SK-N-SH treated with all-trans-retinoic acid at 6 μM for 48 hours (cell line): ENCODE data around the gene GIMAP1.

Experiments
- ATAC-seq: fragments of 200-7000 bp; cut with Tn5 transposase; 3 replicates; pipeline ENCODE4 v1.9.1; 2020; ENCODE audit warnings: mild to moderate bottlenecking, moderate library complexity
- ARNTL ChIP-seq: fragments of 450-650 bp; formaldehyde crosslinking; IDR thresholded peaks from 2 replicates; pipeline ENCODE4 v1.5.0; 2020; ENCODE audit warnings: low read depth, mild to moderate bottlenecking, moderate library complexity, borderline replicate concordance
- BACH2 ChIP-seq: fragments of 250-450 bp; sonication (Bioruptor Pico); IDR thresholded peaks from 2 replicates; pipeline ENCODE4 v1.9.0; 2021; ENCODE audit warnings: mild to moderate bottlenecking, borderline replicate concordance
- CSDC2 ChIP-seq: fragments of 250-450 bp; sonication (Bioruptor Pico); IDR thresholded peaks from 2 replicates; pipeline ENCODE4 v1.5.0; 2020; ENCODE audit warnings: mild to moderate bottlenecking, moderate library complexity
- ESRRG ChIP-seq: fragments of 250-450 bp; sonication (Bioruptor Pico); IDR thresholded peaks from 2 replicates; pipeline ENCODE4 v1.6.1; 2021; ENCODE audit warnings: mild to moderate bottlenecking
- GLIS3 ChIP-seq: fragments of 250-450 bp; sonication (Bioruptor Pico); IDR thresholded peaks from 2 replicates; pipeline ENCODE4 v1.5.0; 2020; ENCODE audit warnings: mild to moderate bottlenecking, moderate library complexity
- ISL1 ChIP-seq: fragments of 250-450 bp; sonication (Bioruptor Pico); IDR thresholded peaks from 2 replicates; pipeline ENCODE4 v2.1.2; 2022; ENCODE audit warnings: mild to moderate bottlenecking, moderate library complexity
- OSR1 ChIP-seq: fragments of 250-450 bp; sonication (Bioruptor Pico); IDR thresholded peaks from 2 replicates; pipeline ENCODE4 v1.8.0; 2022; ENCODE audit warnings: moderate library complexity, mild to moderate bottlenecking, inconsistent platforms
- RARB ChIP-seq: fragments of 250-450 bp; sonication (Bioruptor Pico); IDR thresholded peaks from 2 replicates; pipeline ENCODE4 v1.8.0; 2021; ENCODE audit warnings: mild to moderate bottlenecking, moderate library complexity
- SNAI2 ChIP-seq: fragments of 250-450 bp; sonication (Bioruptor Pico); IDR thresholded peaks from 2 replicates; pipeline ENCODE4 v1.5.0; 2020; ENCODE audit warnings: mild to moderate bottlenecking, moderate library complexity
- TOX ChIP-seq: fragments of 250-450 bp; sonication (Bioruptor Pico); IDR thresholded peaks from 2 replicates; pipeline ENCODE4 v1.8.0; 2021; ENCODE audit warnings: mild to moderate bottlenecking, moderate library complexity, borderline replicate concordance
- ZC3H10 ChIP-seq: fragments of 250-450 bp; sonication (Bioruptor Pico); IDR thresholded peaks from 2 replicates; pipeline ENCODE4 v1.5.1; 2021; ENCODE audit warnings: mild to moderate bottlenecking, moderate library complexity
- ZFP3 ChIP-seq: fragments of 250-450 bp; sonication (Bioruptor Pico); IDR thresholded peaks from 2 replicates; pipeline ENCODE4 v1.5.0; 2020; ENCODE audit warnings: mild to moderate bottlenecking, moderate library complexity
- ZFP30 ChIP-seq: fragments of 450-650 bp; formaldehyde crosslinking; IDR thresholded peaks from 2 replicates; pipeline ENCODE4 v1.5.0; 2022; ENCODE audit warnings: mild to moderate bottlenecking, moderate library complexity
- ZNF565 ChIP-seq: fragments of 450-650 bp; formaldehyde crosslinking; conservative IDR thresholded peaks from 2 replicates; pipeline ENCODE4 v1.5.0; 2020; ENCODE audit warnings: low read depth, mild to moderate bottlenecking, moderate library complexity
- ZNF70 ChIP-seq: fragments of 450-650 bp; formaldehyde crosslinking; IDR thresholded peaks from 2 replicates; pipeline ENCODE4 v1.5.0; 2020; ENCODE audit warnings: mild to moderate bottlenecking, moderate library complexity
- ZNF8 ChIP-seq: fragments of 450-650 bp; formaldehyde crosslinking; IDR thresholded peaks from 2 replicates; pipeline ENCODE4 v1.5.0; 2020; ENCODE audit warnings: mild to moderate bottlenecking, moderate library complexity
- TF ChIP-seq, protein P1 (sequence below): fragments of 250-450 bp; sonication (Bioruptor Pico); IDR thresholded peaks from 2 replicates; pipeline ENCODE4 v1.8.0; 2021; ENCODE audit warnings: low read depth, mild to moderate bottlenecking, moderate library complexity, borderline replicate concordance
- TF ChIP-seq, protein P2 (sequence below): fragments of 250-450 bp; sonication (Bioruptor Pico); IDR thresholded peaks from 2 replicates; pipeline ENCODE4 v1.5.1; 2020; ENCODE audit warnings: low read depth, mild to moderate bottlenecking, moderate library complexity
- TF ChIP-seq, protein P3 (sequence below): fragments of 250-450 bp; sonication (Bioruptor Pico); IDR thresholded peaks from 2 replicates; pipeline ENCODE4 v1.8.0; 2020; ENCODE audit warnings: mild to moderate bottlenecking, moderate library complexity, borderline replicate concordance
- TF ChIP-seq, protein P4 (sequence below): fragments of 250-450 bp; sonication (Bioruptor Pico); IDR thresholded peaks from 2 replicates; pipeline ENCODE4 v1.5.1; 2021; ENCODE audit warnings: mild to moderate bottlenecking, moderate library complexity
- TF ChIP-seq, protein P5 (sequence below): fragments of 250-450 bp; sonication (Bioruptor Pico); IDR thresholded peaks from 2 replicates; pipeline ENCODE4 v1.5.0; 2020; ENCODE audit warnings: mild to moderate bottlenecking, moderate library complexity

GIMAP1 gene

DNA sequence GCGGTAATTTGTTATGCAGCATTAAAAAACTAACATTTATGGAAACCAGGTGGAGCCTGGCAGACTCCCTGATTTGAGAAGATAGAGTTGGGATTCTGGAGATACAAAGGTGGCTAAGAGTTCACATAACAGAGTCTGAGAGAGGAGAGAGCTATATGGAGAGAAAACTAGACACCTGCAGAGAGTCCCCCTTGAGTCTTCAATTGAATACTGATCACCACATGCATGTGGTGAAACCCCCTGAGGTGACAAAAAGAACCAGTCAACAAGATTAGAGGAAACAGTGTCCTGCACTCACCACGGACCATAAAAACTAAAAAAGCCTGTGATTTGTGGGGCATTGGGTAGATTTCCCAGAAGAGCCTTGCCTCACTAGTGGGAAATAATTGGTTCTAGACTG lies 20.8 kb upstream of the GIMAP1 start:
- ATAC-seq: no peak
- no peak for TF ChIP-seq CSDC2 (CRISPR knock-in tag)
- no peak for TF ChIP-seq ZFP3
- TF ChIP-seq ISL1 (CRISPR knock-in tag): no peak

DNA sequence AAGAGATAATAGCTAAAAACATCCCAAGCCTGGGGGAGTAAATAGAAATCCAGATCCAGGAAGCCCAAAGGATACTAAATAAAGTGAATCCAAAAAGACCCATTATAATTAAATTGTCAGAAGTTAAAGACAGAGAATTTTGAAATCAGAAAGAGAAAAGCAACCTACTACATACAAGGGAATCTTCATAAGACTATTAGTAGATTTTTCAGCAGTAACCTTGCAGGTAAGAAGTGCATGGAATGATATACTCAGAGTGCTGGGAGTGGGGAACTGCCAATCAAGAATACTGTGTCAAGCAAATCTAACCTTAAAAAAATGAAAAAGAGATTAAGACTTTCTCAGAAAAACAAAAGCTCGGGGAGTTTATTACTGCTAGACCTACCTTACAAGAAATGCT lies 13.2 kb upstream of the GIMAP1 start:
- ATAC-seq: no peak
- TF ChIP-seq, protein P1, sequence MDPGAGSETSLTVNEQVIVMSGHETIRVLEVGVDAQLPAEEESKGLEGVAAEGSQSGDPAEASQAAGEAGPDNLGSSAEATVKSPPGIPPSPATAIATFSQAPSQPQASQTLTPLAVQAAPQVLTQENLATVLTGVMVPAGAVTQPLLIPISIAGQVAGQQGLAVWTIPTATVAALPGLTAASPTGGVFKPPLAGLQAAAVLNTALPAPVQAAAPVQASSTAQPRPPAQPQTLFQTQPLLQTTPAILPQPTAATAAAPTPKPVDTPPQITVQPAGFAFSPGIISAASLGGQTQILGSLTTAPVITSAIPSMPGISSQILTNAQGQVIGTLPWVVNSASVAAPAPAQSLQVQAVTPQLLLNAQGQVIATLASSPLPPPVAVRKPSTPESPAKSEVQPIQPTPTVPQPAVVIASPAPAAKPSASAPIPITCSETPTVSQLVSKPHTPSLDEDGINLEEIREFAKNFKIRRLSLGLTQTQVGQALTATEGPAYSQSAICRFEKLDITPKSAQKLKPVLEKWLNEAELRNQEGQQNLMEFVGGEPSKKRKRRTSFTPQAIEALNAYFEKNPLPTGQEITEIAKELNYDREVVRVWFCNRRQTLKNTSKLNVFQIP (CRISPR knock-in tag): no peak
- TF ChIP-seq ZFP30 (CRISPR knock-in tag) (no peak), ESRRG (CRISPR knock-in tag) (no peak), BACH2 (CRISPR knock-in tag) (no peak), ARNTL (CRISPR knock-in tag) (no peak), ZNF70 (no peak), ZC3H10 (CRISPR knock-in tag) (no peak), ZNF8 (CRISPR knock-in tag) (no peak), ISL1 (CRISPR knock-in tag) (no peak), ZNF565 (no peak), TOX (CRISPR knock-in tag) (no peak), GLIS3 (CRISPR knock-in tag) (no peak), OSR1 (CRISPR knock-in tag) (no peak), ZFP3 (no peak)
- TF ChIP-seq, protein P2, sequence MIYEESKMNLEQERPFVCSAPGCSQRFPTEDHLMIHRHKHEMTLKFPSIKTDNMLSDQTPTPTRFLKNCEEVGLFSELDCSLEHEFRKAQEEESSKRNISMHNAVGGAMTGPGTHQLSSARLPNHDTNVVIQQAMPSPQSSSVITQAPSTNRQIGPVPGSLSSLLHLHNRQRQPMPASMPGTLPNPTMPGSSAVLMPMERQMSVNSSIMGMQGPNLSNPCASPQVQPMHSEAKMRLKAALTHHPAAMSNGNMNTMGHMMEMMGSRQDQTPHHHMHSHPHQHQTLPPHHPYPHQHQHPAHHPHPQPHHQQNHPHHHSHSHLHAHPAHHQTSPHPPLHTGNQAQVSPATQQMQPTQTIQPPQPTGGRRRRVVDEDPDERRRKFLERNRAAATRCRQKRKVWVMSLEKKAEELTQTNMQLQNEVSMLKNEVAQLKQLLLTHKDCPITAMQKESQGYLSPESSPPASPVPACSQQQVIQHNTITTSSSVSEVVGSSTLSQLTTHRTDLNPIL (CRISPR knock-in tag): no peak
- TF ChIP-seq, protein P3, sequence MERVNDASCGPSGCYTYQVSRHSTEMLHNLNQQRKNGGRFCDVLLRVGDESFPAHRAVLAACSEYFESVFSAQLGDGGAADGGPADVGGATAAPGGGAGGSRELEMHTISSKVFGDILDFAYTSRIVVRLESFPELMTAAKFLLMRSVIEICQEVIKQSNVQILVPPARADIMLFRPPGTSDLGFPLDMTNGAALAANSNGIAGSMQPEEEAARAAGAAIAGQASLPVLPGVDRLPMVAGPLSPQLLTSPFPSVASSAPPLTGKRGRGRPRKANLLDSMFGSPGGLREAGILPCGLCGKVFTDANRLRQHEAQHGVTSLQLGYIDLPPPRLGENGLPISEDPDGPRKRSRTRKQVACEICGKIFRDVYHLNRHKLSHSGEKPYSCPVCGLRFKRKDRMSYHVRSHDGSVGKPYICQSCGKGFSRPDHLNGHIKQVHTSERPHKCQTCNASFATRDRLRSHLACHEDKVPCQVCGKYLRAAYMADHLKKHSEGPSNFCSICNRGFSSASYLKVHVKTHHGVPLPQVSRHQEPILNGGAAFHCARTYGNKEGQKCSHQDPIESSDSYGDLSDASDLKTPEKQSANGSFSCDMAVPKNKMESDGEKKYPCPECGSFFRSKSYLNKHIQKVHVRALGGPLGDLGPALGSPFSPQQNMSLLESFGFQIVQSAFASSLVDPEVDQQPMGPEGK (CRISPR knock-in tag): no peak

DNA sequence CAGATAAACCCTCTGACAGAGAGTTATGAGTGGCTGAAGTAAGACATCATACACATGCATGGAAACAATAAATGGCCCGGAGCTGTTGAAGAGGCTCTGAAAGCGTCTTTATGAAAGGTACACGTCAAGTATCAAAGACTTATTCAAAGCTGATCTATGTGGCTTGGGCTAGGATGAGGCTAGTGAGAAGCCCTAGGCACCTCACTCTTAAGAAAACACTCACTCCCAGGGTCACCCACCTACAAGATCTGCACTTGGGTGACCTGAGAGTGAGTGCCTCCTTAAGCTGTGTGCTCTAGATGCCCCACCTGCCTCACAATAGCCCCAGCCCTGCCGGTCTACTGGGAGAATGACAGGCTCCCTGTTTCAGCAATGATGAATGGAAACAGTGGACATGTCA lies 1.1 kb upstream of the GIMAP1 start:
- TF ChIP-seq BACH2 (CRISPR knock-in tag) (no peak), CSDC2 (CRISPR knock-in tag) (no peak), RARB (CRISPR knock-in tag) (no peak), SNAI2 (CRISPR knock-in tag) (no peak), ZNF565 (no peak), ESRRG (CRISPR knock-in tag) (no peak), ZNF70 (no peak), TOX (CRISPR knock-in tag) (no peak)
- TF ChIP-seq, protein P4, sequence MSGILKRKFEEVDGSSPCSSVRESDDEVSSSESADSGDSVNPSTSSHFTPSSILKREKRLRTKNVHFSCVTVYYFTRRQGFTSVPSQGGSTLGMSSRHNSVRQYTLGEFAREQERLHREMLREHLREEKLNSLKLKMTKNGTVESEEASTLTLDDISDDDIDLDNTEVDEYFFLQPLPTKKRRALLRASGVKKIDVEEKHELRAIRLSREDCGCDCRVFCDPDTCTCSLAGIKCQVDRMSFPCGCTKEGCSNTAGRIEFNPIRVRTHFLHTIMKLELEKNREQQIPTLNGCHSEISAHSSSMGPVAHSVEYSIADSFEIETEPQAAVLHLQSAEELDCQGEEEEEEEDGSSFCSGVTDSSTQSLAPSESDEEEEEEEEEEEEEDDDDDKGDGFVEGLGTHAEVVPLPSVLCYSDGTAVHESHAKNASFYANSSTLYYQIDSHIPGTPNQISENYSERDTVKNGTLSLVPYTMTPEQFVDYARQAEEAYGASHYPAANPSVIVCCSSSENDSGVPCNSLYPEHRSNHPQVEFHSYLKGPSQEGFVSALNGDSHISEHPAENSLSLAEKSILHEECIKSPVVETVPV: no peak
- TF ChIP-seq, protein P1 (CRISPR knock-in tag): no peak
- TF ChIP-seq, protein P5, sequence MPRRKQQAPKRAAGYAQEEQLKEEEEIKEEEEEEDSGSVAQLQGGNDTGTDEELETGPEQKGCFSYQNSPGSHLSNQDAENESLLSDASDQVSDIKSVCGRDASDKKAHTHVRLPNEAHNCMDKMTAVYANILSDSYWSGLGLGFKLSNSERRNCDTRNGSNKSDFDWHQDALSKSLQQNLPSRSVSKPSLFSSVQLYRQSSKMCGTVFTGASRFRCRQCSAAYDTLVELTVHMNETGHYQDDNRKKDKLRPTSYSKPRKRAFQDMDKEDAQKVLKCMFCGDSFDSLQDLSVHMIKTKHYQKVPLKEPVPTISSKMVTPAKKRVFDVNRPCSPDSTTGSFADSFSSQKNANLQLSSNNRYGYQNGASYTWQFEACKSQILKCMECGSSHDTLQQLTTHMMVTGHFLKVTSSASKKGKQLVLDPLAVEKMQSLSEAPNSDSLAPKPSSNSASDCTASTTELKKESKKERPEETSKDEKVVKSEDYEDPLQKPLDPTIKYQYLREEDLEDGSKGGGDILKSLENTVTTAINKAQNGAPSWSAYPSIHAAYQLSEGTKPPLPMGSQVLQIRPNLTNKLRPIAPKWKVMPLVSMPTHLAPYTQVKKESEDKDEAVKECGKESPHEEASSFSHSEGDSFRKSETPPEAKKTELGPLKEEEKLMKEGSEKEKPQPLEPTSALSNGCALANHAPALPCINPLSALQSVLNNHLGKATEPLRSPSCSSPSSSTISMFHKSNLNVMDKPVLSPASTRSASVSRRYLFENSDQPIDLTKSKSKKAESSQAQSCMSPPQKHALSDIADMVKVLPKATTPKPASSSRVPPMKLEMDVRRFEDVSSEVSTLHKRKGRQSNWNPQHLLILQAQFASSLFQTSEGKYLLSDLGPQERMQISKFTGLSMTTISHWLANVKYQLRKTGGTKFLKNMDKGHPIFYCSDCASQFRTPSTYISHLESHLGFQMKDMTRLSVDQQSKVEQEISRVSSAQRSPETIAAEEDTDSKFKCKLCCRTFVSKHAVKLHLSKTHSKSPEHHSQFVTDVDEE: no peak
- TF ChIP-seq, protein P2 (CRISPR knock-in tag): no peak
- no peak for ATAC-seq
